Body of pancreas (tissue), 4 donors: ENCODE data around the gene ASB2. TPM values are rescaled to one million over a fixed set of nuclear protein-coding genes. Genes with fewer than 3 reads are reported as not detected.

Experiments
- ATAC-seq: fragments of 150-250 bp; one replicate; pipeline ENCODE4 v1.9.1; 2016
- DNase-seq, 4 donors: peaks; one replicate each; pipeline ENCODE4 v3.0.0-alpha.2; 2019
- H3K27ac ChIP-seq, 4 donors: fragments of 200-600 bp; sonication (generic); 1 replicate in 3 of 4; 2 replicates in 1 of 4; pipeline versions ENCODE4 v1.5.1 to v1.6.1; 2016 to 2019; ENCODE audit warnings: mild to moderate bottlenecking in 1 of 4, mixed read lengths in 1 of 4, moderate library complexity in 1 of 4
- H3K27me3 ChIP-seq, 2 donors: fragments of 200-600 bp; sonication (generic); one replicate each; pipeline ENCODE4 v1.6.0; 2016; ENCODE audit warnings: mild to moderate bottlenecking in 1 of 2
- H3K36me3 ChIP-seq, 2 donors: fragments of 200-600 bp; sonication (generic); replicated peaks in 1 of 2; 2 replicates each; pipeline ENCODE4 v1.5.1; 2016; ENCODE audit warnings: low read depth in 2 of 2; ENCODE audit not compliant: insufficient read depth in 1 of 2
- H3K4me1 ChIP-seq: fragments of 200-600 bp; sonication (generic); one replicate; pipeline ENCODE4 v1.6.0; 2016
- H3K4me3 ChIP-seq, 2 donors: fragments of 200-600 bp; sonication (generic); 1 replicate in 1 of 2; 2 replicates in 1 of 2; pipeline ENCODE4 v1.5.1; 2016 to 2019
- H3K9me3 ChIP-seq, 3 donors: fragments of 200-600 bp; sonication (generic); 1 replicate in 2 of 3; 2 replicates in 1 of 3; pipeline ENCODE4 v1.5.1; 2016
- CTCF ChIP-seq, 7 experiments: fragments of 450-650 bp in 4 of 7; fragments of 200-600 bp in 3 of 7; sonication (generic) in 3 of 7; IDR thresholded peaks; one replicate each; pipeline ENCODE4 v1.5.1; 2016 to 2019; ENCODE audit warnings: antibody characterized with exemption in 7 of 7
- POLR2A ChIP-seq, 3 donors: fragments of 450-650 bp; IDR thresholded peaks; one replicate each; pipeline ENCODE4 v1.6.1; 2016; ENCODE audit warnings: antibody characterized with exemption in 3 of 3, mild to moderate bottlenecking in 2 of 3
- WGBS, 2 donors: methylation state at CpG; one replicate each; pipeline ENCODE4 v1.1.5; 2017; 5-methylcytosine and 5-hydroxymethylcytosine counted together
- intact Hi-C: fragments of 100-400 bp; cut with DNase I; formaldehyde crosslinking; loops from one replicate; pipeline ENCODE4 v1.15.1; 2023
- total RNA-seq, 2 donors: library from RNA; depleted of rRNA; stranded (reverse); fragments of >200 nt; gene quantifications; one replicate each; pipeline ENCODE4 v1.1.0, GENCODE V29; 2016

The ASB2 gene
- total RNA-seq, 2 donors from 2014 or later = 0.33 to 7.0 TPM

GRCh38 chr14:93959239-93960107 is 16.9 kb downstream of the ASB2 start:
- no peaks in the 10 kb centered on the region for H3K9me3 ChIP-seq
- DNase-seq (peak; percentile 47 to 79 (median 66)), ATAC-seq (peak; percentile 83)
- no peaks in the 10 kb centered on the region for H3K36me3 ChIP-seq
- no peaks in the 10 kb centered on the region for H3K27me3 ChIP-seq
- intact Hi-C loops = no loop called here
- 67 to 80% methylated on average over 14 to 23 of the region's 23 CpGs for WGBS, 2 donors
- peak overlapping the region in 2 of 4 donors; percentile 39 to 62 for H3K27ac ChIP-seq
- peaks cover 10% of the 10 kb centered on the region for H3K4me1 ChIP-seq
- TF ChIP-seq CTCF (IDR thresholded peaks at IDR 0.05) (no peak), POLR2A (IDR thresholded peaks at IDR 0.05) (no peak)
- H3K4me3 ChIP-seq = no peak overlapping the region

- 84 to 88% methylated on average over 7 of the region's 7 CpGs for WGBS, 2 donors
- intact Hi-C loops = no loop called here
- Histone ChIP-seq H3K9me3 (no peaks in the 10 kb centered on the region), H3K27me3 (no peaks in the 10 kb centered on the region), H3K27ac (peak overlapping the region in 2 of 4 donors; percentile 39 to 62), H3K4me1 (peaks cover 17% of the 10 kb centered on the region), H3K36me3 (no peaks in the 10 kb centered on the region), H3K4me3 (no peak overlapping the region)
- ATAC-seq (no peak), DNase-seq (no peak)
- TF ChIP-seq CTCF (IDR thresholded peaks at IDR 0.05) (no peak), POLR2A (IDR thresholded peaks at IDR 0.05) (no peak)
These were observed 17.7 kb downstream of the ASB2 start for GRCh38 chr14:93958567-93959238.

- Histone ChIP-seq H3K4me1 (peaks cover 20% of the 10 kb centered on the region), H3K4me3 (no peak overlapping the region)
These were observed 18.4 kb downstream of the ASB2 start for GRCh38 chr14:93957751-93958566.

GRCh38 chr14:93957333-93957710 is 19.0 kb downstream of the ASB2 start:
- no peaks in the 10 kb centered on the region for H3K36me3 ChIP-seq
- peaks cover 24% of the 10 kb centered on the region for H3K4me1 ChIP-seq
- H3K9me3 ChIP-seq = no peaks in the 10 kb centered on the region
- intact Hi-C loops = no loop called here
- H3K27me3 ChIP-seq = no peaks in the 10 kb centered on the region
- WGBS, 2 donors = 86 to 87% methylated on average over 6 to 7 of the region's 7 CpGs
- no peak overlapping the region for H3K4me3 ChIP-seq
- TF ChIP-seq POLR2A (IDR thresholded peaks at IDR 0.05) (no peak), CTCF (IDR thresholded peaks at IDR 0.05) (no peak)
- DNase-seq = no peak
- H3K27ac ChIP-seq = no peak overlapping the region
- no peak for ATAC-seq

More at GRCh38 chr14:93957751-93958566, 18.4 kb downstream of the ASB2 start:
- H3K36me3 ChIP-seq = no peaks in the 10 kb centered on the region
- H3K27me3 ChIP-seq = no peaks in the 10 kb centered on the region
- H3K27ac ChIP-seq = no peak overlapping the region
- H3K9me3 ChIP-seq = no peaks in the 10 kb centered on the region
- WGBS, 2 donors = 91 to 93% methylated on average over 16 of the region's 16 CpGs
- no peak for TF ChIP-seq POLR2A (IDR thresholded peaks at IDR 0.05)
- intact Hi-C loops = no loop called here
- DNase-seq (no peak), ATAC-seq (no peak)
